CD4-positive, alpha-beta T cell treated with Interleukin-15 for 4 hours (primary cell): Measurements from ENCODE around the gene SH2B3.
"Not testable (repeated sequence)": the region's sequence is repeated elsewhere in the genome, so short reads cannot be mapped to it uniquely, and the experiment has no call there.

Experiments used
- DNase-seq: peaks from one replicate; pipeline ENCODE4 v3.0.0-alpha.2; 2020; ENCODE audit warnings: low spot score

SH2B3 gene

GRCh38 chr12:111458546-111459172, 52.9 kb downstream of the SH2B3 start:
- DNase-seq, result no peak

GRCh38 chr12:111460111-111460510, 54.4 kb downstream of the SH2B3 start:
- DNase-seq, result not testable (repeated sequence)

- DNase-seq, result no peak
Observed at GRCh38 chr12:111462210-111462769, 56.6 kb downstream of the SH2B3 start.

GRCh38 chr12:111467092-111467856, 61.6 kb downstream of the SH2B3 start:
- DNase-seq, result no peak

GRCh38 chr12:111467857-111468241, 62.1 kb downstream of the SH2B3 start:
- no peak for DNase-seq

GRCh38 chr12:111469401-111469800, 63.7 kb downstream of the SH2B3 start:
- DNase-seq, result no peak

GRCh38 chr12:111471236-111471635, 65.5 kb downstream of the SH2B3 start:
- no peak for DNase-seq

GRCh38 chr12:111482462-111482861, 76.7 kb downstream of the SH2B3 start:
- peak; percentile 7 for DNase-seq

GRCh38 chr12:111488271-111488670, 82.5 kb downstream of the SH2B3 start:
- no peak for DNase-seq

- no peak for DNase-seq
Observed at GRCh38 chr12:111488798-111489197, 83.1 kb downstream of the SH2B3 start.

GRCh38 chr12:111492979-111493378, 87.3 kb downstream of the SH2B3 start:
- not testable (repeated sequence) for DNase-seq

- no peak for DNase-seq
Observed at GRCh38 chr12:111494676-111495075, 89.0 kb downstream of the SH2B3 start.
